H9 (cell line): ENCODE measurements around the gene SORCS2. TPM values are rescaled to one million over a fixed set of nuclear protein-coding genes. Genes with fewer than 3 reads are reported as not detected.

Experiments
- DNase-seq: peaks from one replicate; pipeline ENCODE4 v3.0.0-alpha.2; 2017
- H2AFZ ChIP-seq: one replicate; pipeline ENCODE4 v1.6.1; 2013; ENCODE audit warnings: mild to moderate bottlenecking, low read length, control low read depth, moderate library complexity
- H2AK5ac ChIP-seq: 2 replicates; pipeline ENCODE4 v1.6.1; 2013; ENCODE audit warnings: low read length, control low read depth, mixed read lengths; ENCODE audit not compliant: insufficient read length
- H2BK120ac ChIP-seq: one replicate; pipeline ENCODE4 v1.6.1; 2013; ENCODE audit warnings: low read depth, mild to moderate bottlenecking, low read length, control low read depth, inconsistent platforms; ENCODE audit not compliant: poor library complexity, severe bottlenecking
- H2BK12ac ChIP-seq: 2 replicates; pipeline ENCODE4 v1.6.1; 2013; ENCODE audit warnings: low read length, control low read depth, mixed read lengths, low read depth; ENCODE audit not compliant: insufficient read length
- H2BK15ac ChIP-seq: 2 replicates; pipeline ENCODE4 v1.6.1; 2013; ENCODE audit warnings: low read depth, low read length, control low read depth
- H2BK20ac ChIP-seq: one replicate; pipeline ENCODE4 v1.6.1; 2013; ENCODE audit warnings: low read depth, mild to moderate bottlenecking, low read length, control low read depth, inconsistent platforms; ENCODE audit not compliant: poor library complexity, severe bottlenecking
- H2BK5ac ChIP-seq: 2 replicates; pipeline ENCODE4 v1.6.1; 2013; ENCODE audit warnings: low read length, control low read depth, mixed read lengths; ENCODE audit not compliant: insufficient read length
- H3K14ac ChIP-seq: 2 replicates; pipeline ENCODE4 v1.6.1; 2013; ENCODE audit warnings: low read length, control low read depth; ENCODE audit not compliant: insufficient read depth
- H3K18ac ChIP-seq: 2 replicates; pipeline ENCODE4 v1.6.1; 2013; ENCODE audit warnings: low read depth, mild to moderate bottlenecking, mixed read lengths, low read length, control low read depth; ENCODE audit not compliant: insufficient read length
- H3K23ac ChIP-seq: 2 replicates; pipeline ENCODE4 v1.6.1; 2013; ENCODE audit warnings: low read length, control low read depth, mixed read lengths, low read depth; ENCODE audit not compliant: insufficient read length
- H3K23me2 ChIP-seq: 2 replicates; pipeline ENCODE4 v1.6.1; 2013; ENCODE audit warnings: low read depth, mild to moderate bottlenecking, mixed read lengths, low read length, control low read depth; ENCODE audit not compliant: insufficient read length, poor library complexity, severe bottlenecking
- H3K27ac ChIP-seq: 2 replicates; pipeline ENCODE4 v1.5.1; 2013; ENCODE audit warnings: low read length, control low read depth, mixed read lengths, low read depth; ENCODE audit not compliant: insufficient read length
- H3K27me3 ChIP-seq: 2 replicates; pipeline ENCODE4 v1.6.1; 2013; ENCODE audit warnings: low read length, control low read depth, inconsistent platforms; ENCODE audit not compliant: insufficient read depth
- H3K4ac ChIP-seq: 2 replicates; pipeline ENCODE4 v1.6.1; 2013; ENCODE audit warnings: low read depth, mild to moderate bottlenecking, control low read depth, inconsistent platforms, low read length, moderate library complexity
- H3K4me1 ChIP-seq: 2 replicates; pipeline ENCODE4 v1.6.1; 2013; ENCODE audit warnings: low read length, control low read depth, inconsistent platforms; ENCODE audit not compliant: insufficient read depth
- H3K4me2 ChIP-seq: 2 replicates; pipeline ENCODE4 v1.6.1; 2013; ENCODE audit warnings: low read length, control low read depth, mixed read lengths; ENCODE audit not compliant: insufficient read length, insufficient read depth
- H3K56ac ChIP-seq: 2 replicates; pipeline ENCODE4 v1.6.1; 2013; ENCODE audit warnings: low read depth, mild to moderate bottlenecking, mixed read lengths, low read length, control low read depth; ENCODE audit not compliant: insufficient read length
- H3K79me1 ChIP-seq: 2 replicates; pipeline ENCODE4 v1.6.1; 2013; ENCODE audit warnings: low read depth, mild to moderate bottlenecking, moderate library complexity, low read length, control low read depth, inconsistent platforms; ENCODE audit not compliant: insufficient read depth, poor library complexity, severe bottlenecking
- H3K79me2 ChIP-seq: 2 replicates; pipeline ENCODE4 v1.6.1; 2013; ENCODE audit warnings: low read length, control low read depth, inconsistent platforms; ENCODE audit not compliant: insufficient read depth
- H3K9ac ChIP-seq: 2 replicates; pipeline ENCODE4 v1.6.1; 2013; ENCODE audit warnings: low read length, control low read depth, mixed read lengths; ENCODE audit not compliant: insufficient read length; ENCODE audit errors: extremely low read depth
- H3K9me3 ChIP-seq: one replicate; pipeline ENCODE4 v1.6.1; 2013; ENCODE audit warnings: low read depth, low read length, inconsistent platforms; ENCODE audit not compliant: control insufficient read depth
- H3T11ph ChIP-seq: one replicate; pipeline ENCODE4 v1.6.1; 2013; ENCODE audit warnings: mild to moderate bottlenecking, low read length, control low read depth, inconsistent platforms
- H4K20me1 ChIP-seq: one replicate; pipeline ENCODE4 v1.6.1; 2013; ENCODE audit not compliant: control insufficient read depth, insufficient read length, insufficient read depth
- H4K5ac ChIP-seq: 2 replicates; pipeline ENCODE4 v1.6.1; 2013; ENCODE audit warnings: low read depth, mild to moderate bottlenecking, mixed read lengths, low read length, control low read depth; ENCODE audit not compliant: insufficient read length
- H4K8ac ChIP-seq: replicated peaks from 2 replicates; pipeline ENCODE4 v1.6.1; 2013; ENCODE audit warnings: low read length, control low read depth, mixed read lengths, low read depth; ENCODE audit not compliant: insufficient read length
- H4K91ac ChIP-seq: 2 replicates; pipeline ENCODE4 v1.6.1; 2013; ENCODE audit warnings: low read depth, mild to moderate bottlenecking, moderate library complexity, mixed read lengths, low read length, control low read depth; ENCODE audit not compliant: insufficient read length
- H3K27ac Mint-ChIP-seq, 3 experiments: 2 replicates in 2 of 3; 3 replicates in 1 of 3; pipeline ENCODE4 v1.8.0; 2020 to 2021; ENCODE audit warnings: mixed read lengths in 3 of 3, mild to moderate bottlenecking in 1 of 3, moderate library complexity in 1 of 3
- H3K27me3 Mint-ChIP-seq: 2 replicates; pipeline ENCODE4 v1.8.0; 2021; ENCODE audit warnings: low read depth, mild to moderate bottlenecking, moderate library complexity, mixed read lengths
- H3K36me3 Mint-ChIP-seq, 3 experiments: 2 replicates in 2 of 3; 3 replicates in 1 of 3; pipeline ENCODE4 v1.8.0; 2020 to 2021; ENCODE audit warnings: low read depth in 3 of 3, mixed read lengths in 3 of 3; ENCODE audit not compliant: insufficient read depth in 1 of 3
- H3K4me1 Mint-ChIP-seq, 2 experiments: 2 replicates each; pipeline ENCODE4 v1.8.0; 2020; ENCODE audit warnings: mixed read lengths in 2 of 2
- H3K4me3 Mint-ChIP-seq, 2 experiments: 2 replicates in 1 of 2; 3 replicates in 1 of 2; pipeline ENCODE4 v1.8.0; 2020 to 2021; ENCODE audit warnings: mild to moderate bottlenecking in 2 of 2, mixed read lengths in 2 of 2, moderate library complexity in 1 of 2
- H3K9me3 Mint-ChIP-seq, 2 experiments: 2 replicates in 1 of 2; 3 replicates in 1 of 2; pipeline ENCODE4 v1.8.0; 2020; ENCODE audit warnings: mild to moderate bottlenecking in 2 of 2, mixed read lengths in 2 of 2, moderate library complexity in 1 of 2
- WGBS: extraction: QIAGEN DNeasy Blood & Tissue Kit; methylation state at CpG from one replicate; pipeline ENCODE4 v1.1.7; 2013; ENCODE audit warnings: missing lambda C conversion rate, low lambda C conversion rate, mixed read lengths; ENCODE audit not compliant: insufficient read length; ENCODE audit errors: extremely low coverage; 5-methylcytosine and 5-hydroxymethylcytosine counted together
- total RNA-seq: library from RNA; stranded (reverse); gene quantifications from 2 replicates; pipeline ENCODE4 v1.2.1, GENCODE V29; 2021
- TF ChIP-seq, protein P1 (sequence below): fragments of 200-600 bp; sonication (generic); conservative IDR thresholded peaks from 3 replicates; pipeline ENCODE4 v1.8.0; 2021; ENCODE audit warnings: antibody characterized with exemption, mild to moderate bottlenecking

The SORCS2 gene
- total RNA-seq, 1 experiment from 2014 or later, result 0.57 TPM

GRCh38 chr4:7684294-7684693 lies 492.0 kb downstream of the SORCS2 start:
- Histone ChIP-seq H4K5ac (no peak overlapping the region), H2BK120ac (no peak overlapping the region), H3K14ac (no peak overlapping the region), H3K9ac (no peak overlapping the region), H3K18ac (no peak overlapping the region), H3K79me2 (no peaks in the 10 kb centered on the region), H3K4me1 (no peaks in the 10 kb centered on the region), H2BK12ac (no peak overlapping the region), H3K79me1 (no peaks in the 10 kb centered on the region), H3K4ac (no peak overlapping the region), H4K8ac (no peak overlapping the region), H2AK5ac (no peak overlapping the region), H2AFZ (no peak overlapping the region), H3T11ph (no peak overlapping the region), H3K56ac (no peak overlapping the region), H4K91ac (no peak overlapping the region), H3K4me2 (no peak overlapping the region), H2BK15ac (no peak overlapping the region), H2BK20ac (no peak overlapping the region), H3K27me3 (no peaks in the 10 kb centered on the region), H3K9me3 (no peaks in the 10 kb centered on the region), H3K27ac (no peak overlapping the region), H3K23ac (no peak overlapping the region), H2BK5ac (no peak overlapping the region), H3K23me2 (no peaks in the 10 kb centered on the region), H4K20me1 (no peaks in the 10 kb centered on the region)
- WGBS, result no CpG with 5 or more reads among the region's 3 CpGs
- Mint-ChIP-seq H3K9me3 (peaks cover 17 to 19% of the 10 kb centered on the region in 2 experiments), H3K27me3 (peaks cover 10% of the 10 kb centered on the region), H3K4me1 (peaks cover 0 to under 1% of the 10 kb centered on the region in 2 experiments; a peak in 1 of 4 replicates), H3K27ac (no peak overlapping the region), H3K36me3 (peaks cover 8 to 18% (median 9%) of the 10 kb centered on the region in 3 experiments; a peak in 6 of 7 replicates), H3K4me3 (no peak overlapping the region)
- TF ChIP-seq, protein P1, sequence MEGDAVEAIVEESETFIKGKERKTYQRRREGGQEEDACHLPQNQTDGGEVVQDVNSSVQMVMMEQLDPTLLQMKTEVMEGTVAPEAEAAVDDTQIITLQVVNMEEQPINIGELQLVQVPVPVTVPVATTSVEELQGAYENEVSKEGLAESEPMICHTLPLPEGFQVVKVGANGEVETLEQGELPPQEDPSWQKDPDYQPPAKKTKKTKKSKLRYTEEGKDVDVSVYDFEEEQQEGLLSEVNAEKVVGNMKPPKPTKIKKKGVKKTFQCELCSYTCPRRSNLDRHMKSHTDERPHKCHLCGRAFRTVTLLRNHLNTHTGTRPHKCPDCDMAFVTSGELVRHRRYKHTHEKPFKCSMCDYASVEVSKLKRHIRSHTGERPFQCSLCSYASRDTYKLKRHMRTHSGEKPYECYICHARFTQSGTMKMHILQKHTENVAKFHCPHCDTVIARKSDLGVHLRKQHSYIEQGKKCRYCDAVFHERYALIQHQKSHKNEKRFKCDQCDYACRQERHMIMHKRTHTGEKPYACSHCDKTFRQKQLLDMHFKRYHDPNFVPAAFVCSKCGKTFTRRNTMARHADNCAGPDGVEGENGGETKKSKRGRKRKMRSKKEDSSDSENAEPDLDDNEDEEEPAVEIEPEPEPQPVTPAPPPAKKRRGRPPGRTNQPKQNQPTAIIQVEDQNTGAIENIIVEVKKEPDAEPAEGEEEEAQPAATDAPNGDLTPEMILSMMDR, result no peak
- DNase-seq, result no peak
